ENCODE data around the gene NT5DC1.

NT5DC1 gene

DNA sequence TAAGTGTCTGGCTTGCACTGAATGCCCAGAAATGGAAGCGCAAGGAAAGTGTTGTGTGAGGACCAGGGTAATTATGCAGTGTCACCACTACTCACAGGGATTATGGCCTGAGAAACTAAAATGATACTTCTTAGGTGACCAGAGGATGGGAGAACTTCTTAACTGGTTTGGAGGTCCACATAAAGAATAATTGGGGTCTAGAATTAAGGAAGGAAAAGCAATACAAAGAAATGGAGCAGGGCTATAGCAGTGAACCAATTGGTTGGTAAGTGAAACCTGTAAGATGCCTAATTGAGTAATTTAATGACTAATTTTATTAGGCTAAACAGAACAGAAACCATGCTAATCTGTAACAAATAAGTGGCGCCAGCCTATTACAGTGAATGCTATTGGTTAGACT, 147.9 kb downstream of the NT5DC1 start:
- DNase-seq: no peak

DNA sequence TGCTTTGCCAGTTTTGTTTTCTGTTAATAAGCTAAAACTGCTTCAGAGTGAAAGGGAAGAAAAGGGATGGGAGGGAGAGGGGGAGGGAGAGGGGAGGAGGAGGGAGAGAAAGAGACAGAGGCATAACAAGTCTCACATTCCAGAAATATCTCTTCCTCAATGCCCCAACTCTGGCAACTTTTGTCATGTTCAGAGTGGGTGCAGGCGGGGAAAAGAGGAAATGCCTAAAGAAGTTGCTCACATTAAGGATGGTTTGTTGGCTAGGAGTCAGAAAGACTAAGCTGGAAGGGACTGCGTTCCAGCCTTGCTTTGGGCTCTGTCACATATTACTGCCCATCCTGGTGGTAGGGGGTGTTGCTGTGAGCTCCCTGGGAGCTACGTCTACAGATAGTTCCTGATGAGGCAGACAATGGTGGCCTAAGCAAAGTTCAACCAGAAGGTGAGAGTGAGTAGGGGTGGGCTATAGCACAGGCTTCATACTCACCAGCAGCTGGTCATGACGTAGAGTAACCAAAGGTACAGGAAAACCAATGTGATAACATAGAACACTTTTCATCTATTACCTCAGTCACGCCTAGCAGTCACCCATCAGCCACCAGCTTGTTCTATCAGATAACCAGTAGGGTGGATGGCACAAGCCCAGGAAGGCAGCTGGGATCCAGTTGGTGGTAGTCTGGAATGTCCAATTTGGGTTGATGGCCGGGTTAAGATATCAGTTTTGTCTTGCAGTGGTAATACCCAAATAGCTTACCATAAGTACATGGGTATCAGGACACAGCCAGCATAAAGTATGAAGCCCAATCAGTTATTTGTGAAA, 151.1 kb downstream of the NT5DC1 start:
- no peak for DNase-seq

GRCh38 chr6:116253188-116253504, 152.5 kb downstream of the NT5DC1 start:
- DNase-seq: no peak

DNA sequence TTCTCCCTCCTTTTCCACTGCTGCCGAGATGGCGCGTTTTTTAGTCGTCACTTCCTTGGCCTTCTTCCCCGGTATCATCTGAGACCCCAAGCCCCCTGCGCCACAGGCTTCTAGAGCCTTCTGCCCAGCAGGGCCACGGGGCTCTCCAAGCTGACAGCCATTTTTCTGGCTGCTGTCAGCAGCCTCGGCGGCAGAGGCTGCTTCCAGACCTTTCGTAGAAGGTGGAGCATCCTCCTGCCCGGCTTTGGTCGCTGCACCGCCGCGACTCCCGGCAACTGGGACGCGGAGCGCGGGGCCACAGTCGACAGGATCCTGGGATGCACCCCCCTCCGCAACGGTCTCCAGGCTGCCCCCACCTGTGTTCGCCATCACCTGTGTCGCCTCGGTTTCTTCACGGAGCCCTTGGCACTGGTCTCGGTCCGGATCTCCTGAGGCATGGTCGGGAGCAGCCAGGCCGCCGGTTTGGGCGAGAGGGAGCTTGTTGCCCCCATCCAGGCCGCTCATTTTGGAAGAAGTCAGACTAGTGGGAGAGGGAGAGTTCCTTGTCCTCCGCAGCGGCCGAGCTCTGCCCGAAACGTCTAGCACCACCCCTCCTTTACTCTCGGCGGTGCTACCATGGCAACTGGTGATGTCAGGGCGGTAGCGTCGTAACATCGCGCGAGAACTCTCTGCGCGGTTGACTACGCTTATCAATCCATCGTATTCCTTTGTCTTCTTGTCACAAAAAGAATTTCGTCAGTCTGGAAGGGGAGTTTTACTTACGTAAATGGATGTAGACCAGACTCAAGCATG, 153.0 kb downstream of the NT5DC1 start, which contains the start of gene TSPYL4:
Gene TSPYL4 (minus strand): TSS at position 571 of the 792 bp plus-strand sequence. CDS start 67 bp downstream, at position 504.
- DNase-seq: peak; percentile 90

DNA sequence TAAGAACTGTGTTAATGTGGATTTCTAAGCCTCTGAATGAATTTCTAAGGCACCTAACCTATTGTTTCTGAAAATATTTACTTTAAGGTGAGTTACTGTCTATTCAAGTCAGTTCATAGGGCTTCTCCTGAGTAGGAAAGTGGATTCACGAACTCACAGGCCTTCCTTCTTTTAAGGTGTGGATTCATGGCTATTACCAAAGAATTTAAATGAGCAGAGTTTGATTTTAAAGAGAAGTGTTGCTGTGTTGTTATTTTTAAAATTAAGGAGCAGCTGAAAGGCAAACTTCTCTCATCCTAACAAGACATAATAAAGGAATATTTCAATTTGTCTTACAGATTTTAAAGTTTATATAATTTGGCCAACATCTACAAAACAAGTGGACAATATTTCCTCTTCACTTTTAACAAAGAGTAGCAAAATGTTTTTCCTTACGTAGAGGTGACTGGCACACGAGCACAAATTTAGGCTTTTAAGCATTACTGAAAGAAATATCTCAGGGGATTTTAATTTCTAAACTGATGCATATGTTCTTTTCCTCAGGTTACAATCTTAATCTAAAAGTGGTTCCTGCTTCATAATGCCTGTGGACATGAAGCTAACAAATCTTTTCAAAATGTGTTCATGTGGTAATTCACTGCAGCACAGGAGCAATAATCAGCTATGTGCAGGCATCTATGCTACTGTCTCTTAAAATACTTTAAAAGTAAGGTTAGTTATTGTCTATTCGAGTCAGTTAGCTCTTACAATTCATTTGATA, 153.8 kb downstream of the NT5DC1 start:
- DNase-seq: no peak

DNA sequence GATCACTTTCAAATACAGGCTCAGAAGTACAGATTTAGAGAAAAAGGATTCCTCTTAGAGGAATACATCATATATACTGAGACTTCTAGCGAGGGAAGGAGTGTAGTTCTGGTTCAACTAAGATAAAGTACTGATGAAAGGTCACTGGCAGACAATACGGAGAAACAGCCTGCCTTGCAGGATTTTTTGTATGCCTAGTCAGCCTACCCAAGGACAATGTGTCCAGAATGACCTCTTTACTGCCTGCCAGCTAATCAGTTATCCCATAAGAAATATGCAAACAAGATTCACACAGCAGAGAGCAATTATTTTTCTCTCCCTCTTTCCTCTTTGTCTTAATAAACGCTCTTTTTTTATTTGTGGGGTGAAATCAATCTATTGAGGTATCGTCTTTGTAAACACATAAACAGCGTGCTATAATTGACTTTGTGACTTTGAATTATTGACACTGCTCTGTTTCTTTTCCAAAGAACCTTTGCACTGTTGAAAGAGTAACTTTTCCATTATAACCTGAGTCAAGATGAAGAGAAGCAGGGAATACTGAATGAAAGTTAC, 154.7 kb downstream of the NT5DC1 start:
- DNase-seq: no peak

DNA sequence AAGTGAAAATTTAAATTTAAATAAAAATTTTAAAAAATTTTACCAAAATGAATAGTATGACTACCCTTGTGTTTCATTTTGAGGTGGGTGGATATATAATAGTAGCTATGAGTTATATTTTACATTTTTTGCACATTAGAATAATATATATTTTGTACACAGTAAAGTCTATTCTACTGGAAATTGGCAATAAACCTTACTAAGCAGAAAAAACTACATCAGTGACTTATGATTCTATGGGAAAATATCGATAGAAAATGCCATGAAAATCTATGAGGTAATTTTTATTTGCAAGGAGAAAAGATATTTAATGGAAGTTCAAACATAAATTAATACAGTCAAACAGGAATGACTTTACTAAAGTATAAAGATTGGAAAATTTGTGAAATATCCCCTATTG, 156.0 kb downstream of the NT5DC1 start:
- no peak for DNase-seq

- no peak for DNase-seq
Measured at GRCh38 chr6:116258520-116258919, 157.9 kb downstream of the NT5DC1 start.

- no peak for DNase-seq
Measured at GRCh38 chr6:116263353-116263752, 162.7 kb downstream of the NT5DC1 start.

- DNase-seq: peak; percentile 42
Measured at GRCh38 chr6:116265041-116265829, 164.6 kb downstream of the NT5DC1 start.

DNA sequence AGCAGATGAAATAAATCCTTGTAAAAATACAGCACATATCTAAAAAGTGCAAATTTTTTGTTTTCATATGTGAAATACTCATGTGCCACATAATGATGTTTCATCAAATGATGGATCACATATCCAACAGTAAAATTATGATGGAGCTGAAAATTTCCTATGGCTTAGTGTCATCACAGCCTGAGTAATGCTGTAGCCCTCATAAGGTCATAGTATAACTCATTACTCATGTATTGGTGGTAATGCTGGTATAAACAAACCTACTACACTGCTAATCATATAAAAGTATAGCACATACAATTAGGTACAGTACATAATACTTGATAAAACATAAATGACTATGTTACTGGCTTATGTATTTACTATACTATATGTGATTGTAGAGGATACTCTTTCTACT, 166.2 kb downstream of the NT5DC1 start:
- no peak for DNase-seq

GRCh38 chr6:116267836-116268588, 167.4 kb downstream of the NT5DC1 start:
- DNase-seq: no peak

DNA sequence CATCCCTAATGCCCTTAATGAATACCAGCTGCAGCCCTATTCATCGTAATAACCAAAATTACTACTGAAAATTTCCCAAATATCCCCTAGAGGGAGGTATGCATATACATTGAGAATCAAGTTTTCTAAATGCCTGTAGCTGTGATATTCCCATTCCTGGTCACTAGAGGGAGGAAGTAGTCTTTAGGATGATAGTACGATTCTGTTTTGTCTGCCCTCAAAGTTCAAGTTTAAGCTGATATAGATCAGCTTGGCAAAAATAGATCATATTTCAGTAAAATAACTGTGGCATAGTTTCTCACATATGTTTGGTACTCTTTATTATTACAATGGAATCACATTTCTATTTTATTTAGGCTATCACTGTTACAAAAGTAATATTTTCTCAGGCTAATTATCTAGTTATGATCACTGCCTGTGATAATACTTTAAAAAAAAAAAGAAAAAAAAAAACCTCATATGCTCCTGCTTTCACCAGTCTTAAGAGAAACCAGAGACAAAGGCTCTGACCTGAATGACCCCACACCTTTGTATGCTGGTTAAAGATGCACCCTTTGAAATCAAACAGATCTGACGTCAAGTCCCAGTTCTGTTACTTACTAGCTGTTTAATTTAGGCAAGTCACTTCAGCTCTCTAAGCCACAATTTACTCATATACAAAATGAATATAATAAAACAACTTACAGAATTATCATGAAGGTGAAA, 168.1 kb downstream of the NT5DC1 start:
- DNase-seq: no peak

DNA sequence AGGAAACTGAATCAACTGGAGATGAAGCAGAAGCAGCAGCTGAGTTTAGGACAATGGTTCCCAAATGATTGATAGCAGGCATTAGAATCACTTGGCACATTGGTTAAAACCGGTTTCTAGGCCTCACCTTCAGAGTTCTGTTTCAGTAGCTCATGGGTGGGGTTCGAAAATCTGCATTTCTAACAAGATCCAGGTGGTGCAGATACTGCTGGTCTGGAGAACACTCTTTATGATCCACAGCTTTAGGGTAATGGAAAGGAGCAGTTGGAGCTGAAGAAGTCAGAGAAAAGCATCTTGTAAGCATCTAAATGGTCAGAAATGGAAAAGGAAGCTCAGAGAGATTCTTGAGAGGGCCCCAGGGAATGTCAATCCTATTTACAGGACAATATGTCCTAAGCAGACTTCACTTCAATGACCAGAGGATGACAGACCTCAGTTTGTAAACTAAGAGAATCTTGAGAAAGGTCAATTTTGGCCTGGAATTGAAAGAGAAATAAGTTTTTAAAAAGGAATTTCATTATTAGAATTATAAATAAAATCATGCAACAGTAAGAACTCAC, 170.6 kb downstream of the NT5DC1 start:
- DNase-seq: no peak

DNA sequence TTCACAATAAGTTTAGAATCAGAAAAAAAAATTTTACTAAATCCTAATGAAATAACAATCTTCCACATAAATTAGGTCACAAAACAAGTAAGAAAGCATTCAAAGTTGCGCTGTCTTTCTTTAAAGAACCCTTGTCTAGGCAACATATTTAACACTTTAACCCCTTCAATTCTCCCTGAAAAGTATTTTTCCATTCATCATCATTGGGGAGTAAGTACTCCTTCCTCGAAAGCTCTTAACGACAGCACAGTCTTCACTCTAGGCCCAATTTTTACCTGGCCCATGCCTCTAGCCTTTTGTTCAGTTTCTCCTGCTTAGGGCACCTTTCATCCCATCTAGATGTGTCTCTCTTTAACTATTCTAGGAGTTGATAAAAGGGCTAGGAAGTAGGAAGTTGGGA, 176.5 kb downstream of the NT5DC1 start:
- DNase-seq: no peak

DNA sequence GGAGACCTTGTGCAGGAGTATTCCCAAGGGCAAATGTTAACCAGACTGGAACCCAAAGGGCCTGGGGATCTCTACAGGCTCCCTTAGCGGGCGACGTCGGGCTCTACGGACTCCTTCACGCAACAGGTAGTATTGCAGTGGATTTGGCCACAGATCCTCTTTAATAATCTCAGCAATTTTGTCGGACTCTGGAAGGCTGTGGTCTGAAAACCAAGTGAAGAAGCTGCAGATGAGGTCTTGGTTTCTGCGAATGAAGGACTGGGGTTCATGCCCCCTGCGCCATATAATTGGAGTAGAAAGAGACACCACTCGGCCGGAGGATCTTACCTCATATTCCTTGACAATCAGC, 177.8 kb downstream of the NT5DC1 start:
- DNase-seq: no peak

DNA sequence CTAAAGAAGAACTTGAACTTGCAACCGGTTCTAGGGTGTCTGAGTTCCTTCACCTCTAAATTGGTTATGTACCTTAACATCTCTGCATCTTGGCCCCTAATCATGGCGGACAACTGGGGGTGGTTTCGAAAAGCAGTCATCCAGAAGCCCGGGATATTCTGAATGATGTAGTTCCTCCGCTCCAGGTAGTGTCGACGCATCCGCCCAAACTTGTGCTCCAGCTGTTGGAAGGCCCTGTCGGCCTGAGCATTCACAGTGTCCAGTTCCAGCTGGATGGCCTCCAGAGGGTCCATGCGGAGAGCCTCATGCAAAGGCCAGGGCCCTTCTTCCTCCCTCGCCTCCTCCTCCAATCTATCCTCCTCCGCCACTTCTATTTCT, 178.2 kb downstream of the NT5DC1 start:
- peak; percentile 27 for DNase-seq

GRCh38 chr6:116279232-116280160, 178.8 kb downstream of the NT5DC1 start, which contains the start of gene TSPYL1:
Gene TSPYL1 (minus strand): TSS chr6:116279930. CDS start chr6:116279830, 100 bp downstream.
- peak; percentile 94 for DNase-seq

DNA sequence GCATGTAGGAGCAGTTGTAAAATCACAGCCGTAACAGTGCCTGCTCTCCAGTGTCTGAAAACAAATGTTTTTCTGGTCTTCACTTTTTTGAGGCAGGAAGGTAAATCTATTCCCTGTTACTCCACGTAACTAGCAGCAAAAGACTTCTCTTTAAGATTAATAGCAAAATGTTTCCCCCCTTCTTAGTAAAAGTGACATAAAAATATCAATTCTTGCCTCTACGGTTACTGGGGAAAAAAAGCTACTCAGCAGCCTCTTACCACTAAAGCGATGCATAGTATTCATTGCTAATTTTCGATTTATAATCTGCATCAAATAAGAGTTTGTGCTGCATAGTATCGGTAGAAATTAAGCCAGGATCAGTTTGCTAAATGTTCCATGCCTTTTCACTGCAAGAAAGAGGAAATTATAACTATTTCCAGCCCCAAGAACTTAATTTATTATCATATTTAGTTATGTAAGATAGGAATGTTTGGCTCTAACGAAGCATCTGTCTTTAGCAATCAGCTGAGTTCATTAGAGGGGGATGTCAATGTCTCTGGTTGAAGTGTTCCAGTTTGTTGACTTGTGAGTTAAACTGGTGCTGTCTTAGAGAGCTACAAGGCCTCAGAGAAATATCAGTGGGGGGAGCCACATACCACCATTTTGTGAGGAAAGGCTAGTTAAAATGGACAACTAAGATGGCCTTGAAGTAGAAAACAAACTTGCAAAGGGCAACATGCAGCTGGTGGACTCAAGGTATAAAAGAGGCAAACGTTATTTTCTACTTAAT, 179.7 kb downstream of the NT5DC1 start:
- no peak for DNase-seq

Data from stimulated activated CD4-positive, alpha-beta T cell treated with anti-CD3 and anti-CD28 coated beads, Interleukin-1b, Interleukin-23, amount 100 ng/mL, for 48 hours (primary cell).